GM19395 (cell line): ENCODE data around the gene CNTNAP4.

Source experiments
- ATAC-seq: cut with Tn5 transposase; IDR thresholded peaks from one replicate; pipeline ENCODE4 v1.9.1; 2021; ENCODE audit warnings: mild to moderate bottlenecking, moderate library complexity; ENCODE audit not compliant: unreplicated experiment

CNTNAP4 gene

DNA sequence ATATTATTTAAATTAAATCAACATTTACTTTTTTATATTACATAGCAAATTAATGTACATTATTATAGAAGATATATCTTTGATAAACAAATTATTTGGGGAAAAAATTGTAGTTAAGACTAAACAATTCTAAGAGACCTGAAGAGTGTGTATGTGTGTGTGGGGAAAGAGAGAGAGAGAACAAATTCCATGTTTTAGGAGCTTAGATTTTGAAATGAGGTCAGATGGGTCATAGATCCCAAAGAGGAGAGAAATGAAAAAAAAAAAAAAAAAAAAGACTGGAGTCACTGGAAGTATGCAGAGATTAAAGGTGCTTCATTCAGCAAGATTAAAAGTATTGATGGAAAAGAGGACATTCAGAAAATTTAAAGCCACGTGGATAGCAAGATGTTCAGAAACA, 206.8 kb downstream of the CNTNAP4 start:
- no peak for ATAC-seq

DNA sequence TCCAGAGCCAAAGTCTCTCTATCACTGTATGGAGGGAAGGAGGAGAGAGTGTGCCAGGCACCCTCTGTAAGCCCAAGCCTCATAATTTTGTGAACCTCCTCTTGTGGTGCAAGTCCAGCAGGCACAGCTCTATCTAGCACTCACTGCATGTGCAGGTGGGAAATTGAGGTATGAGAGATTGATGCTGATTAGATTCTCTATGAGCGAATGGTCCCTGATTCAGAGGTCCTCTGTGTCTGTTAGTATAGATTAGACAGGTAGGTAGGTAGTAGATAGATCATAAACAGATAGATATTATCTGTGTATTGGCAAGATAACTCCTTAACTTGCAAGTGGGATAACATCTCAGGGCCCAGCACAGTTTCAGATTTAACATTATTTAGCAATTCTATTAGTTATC, 209.5 kb downstream of the CNTNAP4 start:
- ATAC-seq: no peak

DNA sequence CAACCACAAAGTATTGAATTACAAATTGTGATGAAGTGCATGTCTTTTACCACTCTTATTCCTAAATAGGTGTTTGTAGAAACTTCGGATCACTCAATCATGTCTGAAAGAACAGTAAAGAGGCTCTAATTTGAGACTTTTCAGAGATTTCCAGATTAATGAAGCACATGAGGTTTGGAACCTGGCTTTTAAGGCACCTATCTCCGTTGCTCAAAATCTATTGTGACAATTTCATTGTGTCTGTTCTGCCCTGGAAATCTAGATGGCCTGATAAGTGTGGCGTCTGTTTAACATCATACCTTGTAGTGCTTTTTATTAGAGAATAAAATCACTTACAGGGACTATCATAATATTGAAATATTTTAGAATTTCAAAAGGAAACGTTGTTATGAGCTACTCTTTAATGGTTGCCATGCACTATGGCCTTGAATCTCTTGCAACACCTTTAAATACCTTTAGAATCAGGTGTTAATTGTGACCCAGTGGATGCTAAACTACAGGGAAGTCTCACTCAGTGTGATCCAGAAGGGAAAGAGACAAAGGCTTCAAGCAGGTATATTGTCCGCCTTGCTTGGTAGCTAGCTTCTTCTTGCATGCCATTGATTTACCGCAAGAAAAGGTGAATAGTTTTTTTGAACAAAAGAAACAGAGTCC, 210.3 kb downstream of the CNTNAP4 start:
- no peak for ATAC-seq

DNA sequence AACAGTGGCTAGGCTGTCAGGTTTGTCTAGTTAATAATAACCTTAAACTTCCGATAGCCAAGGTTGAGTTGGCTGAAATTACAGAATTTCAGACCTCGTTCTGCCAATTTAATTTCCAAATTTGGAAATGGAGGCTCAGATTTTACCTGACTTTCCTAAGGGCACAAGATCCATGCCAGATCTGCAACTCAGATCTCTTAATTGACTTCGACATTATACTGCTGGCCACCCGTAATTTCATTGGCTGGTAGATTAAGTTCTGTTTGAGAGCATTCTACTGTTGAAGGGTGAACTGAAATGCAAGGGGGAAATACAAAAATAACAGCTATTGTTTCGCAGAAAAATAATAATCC, 210.8 kb downstream of the CNTNAP4 start:
- ATAC-seq: no peak

DNA sequence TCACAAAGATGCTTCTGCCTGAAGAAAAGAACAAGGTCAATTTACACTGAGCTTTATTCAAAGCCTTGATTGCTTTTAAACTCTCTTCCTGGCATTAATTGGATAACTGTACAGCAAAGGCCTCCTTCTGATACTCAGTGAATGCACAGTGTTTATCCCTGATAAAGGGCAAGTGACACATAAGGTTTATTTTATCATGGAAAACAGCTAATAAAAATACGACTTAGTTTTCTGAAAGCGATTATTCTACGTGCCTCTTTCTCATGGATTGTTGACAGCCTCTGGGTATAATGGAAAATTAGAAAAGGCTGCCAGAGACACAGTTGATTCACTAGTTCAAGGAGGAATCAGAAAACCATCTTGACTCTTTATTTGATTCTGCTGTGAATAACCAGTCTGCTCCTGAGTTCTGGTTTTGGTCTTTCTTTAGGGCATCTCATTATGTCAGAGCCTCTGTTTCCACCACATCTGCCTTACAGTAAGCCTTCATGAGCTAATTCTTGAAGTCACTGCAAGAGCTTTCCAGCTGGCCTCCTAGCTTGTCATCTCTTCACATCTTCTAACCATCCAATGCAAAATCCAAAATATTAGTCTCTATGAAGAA, 212.9 kb downstream of the CNTNAP4 start:
- ATAC-seq: no peak

DNA sequence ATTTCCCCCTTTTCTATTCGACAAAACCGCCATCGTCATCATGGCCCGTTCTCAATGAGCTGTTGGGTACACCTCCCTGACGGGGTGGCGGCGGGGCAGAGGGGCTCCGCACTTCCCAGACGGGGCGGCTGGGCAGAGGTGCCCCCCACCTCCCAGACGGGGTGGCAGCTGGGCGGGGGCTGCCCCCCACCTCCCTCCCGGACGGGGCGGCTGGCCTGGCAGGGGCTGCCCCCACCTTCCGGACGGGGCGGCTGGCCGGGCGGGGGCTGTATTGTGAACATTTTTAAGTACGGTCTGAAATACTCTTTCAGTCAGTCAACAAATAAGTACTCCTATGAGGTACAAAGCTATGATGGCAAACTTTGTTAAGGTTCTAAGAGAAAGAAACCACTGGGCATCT, 222.8 kb downstream of the CNTNAP4 start:
- ATAC-seq: no peak

GRCh38 chr16:76502063-76502462, 224.9 kb downstream of the CNTNAP4 start:
- ATAC-seq: no peak

GRCh38 chr16:76502555-76502954, 225.4 kb downstream of the CNTNAP4 start:
- ATAC-seq: no peak

DNA sequence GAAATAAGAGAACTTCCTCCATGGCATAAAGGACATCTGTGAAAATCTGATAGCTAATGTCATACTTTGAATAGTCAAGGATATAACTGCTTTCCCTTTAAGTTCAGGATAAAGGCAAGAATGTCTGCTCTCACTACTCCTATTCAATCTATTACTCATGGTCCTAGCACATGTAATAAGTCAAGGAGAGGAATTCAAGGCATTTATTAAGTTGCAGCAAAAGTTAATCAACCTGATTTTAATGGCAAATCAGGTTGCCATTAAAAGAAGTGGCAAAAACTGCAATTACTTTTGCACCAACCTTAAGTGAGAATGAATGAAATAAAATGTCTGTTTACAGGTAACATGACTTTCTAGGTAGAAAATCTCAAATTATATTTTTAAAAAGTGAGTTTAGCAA, 225.9 kb downstream of the CNTNAP4 start:
- no peak for ATAC-seq

DNA sequence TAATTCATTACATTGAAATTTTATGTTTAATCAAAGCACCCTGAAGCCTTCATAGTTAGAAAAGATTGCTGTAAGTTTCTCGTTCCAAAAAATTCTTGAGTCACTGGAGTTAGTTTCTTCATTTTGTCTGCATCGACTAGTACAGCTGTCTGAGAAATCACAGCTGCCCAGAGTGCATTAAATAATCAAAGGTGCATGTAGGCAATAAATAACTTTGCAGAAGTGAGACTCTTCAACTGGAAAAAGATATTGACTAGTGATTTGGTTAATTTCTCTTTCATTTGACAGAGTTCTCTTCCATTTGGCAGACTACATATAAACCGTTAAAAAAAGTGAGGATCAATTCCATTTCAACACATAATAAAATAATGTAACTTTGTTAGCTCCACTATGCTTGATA, 234.0 kb downstream of the CNTNAP4 start:
- no peak for ATAC-seq

DNA sequence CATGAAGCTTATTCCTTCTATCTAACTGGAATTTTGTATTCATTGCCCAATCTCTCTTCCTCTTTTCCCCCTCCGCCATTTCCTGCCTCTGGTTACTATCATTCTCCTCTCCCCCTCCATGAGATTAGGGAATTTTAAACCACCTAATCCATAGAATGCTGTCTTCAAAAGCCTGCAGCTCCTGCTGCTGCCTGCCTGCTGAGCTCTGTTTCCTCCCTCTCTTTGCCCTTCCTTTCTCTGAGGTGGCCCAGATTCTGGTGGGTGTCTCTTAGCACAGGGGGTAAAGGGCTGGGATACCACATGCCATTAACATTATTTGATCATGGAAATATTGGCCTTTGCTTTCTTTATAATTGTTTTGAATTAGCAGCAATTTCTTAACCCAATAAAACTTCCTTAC, 241.6 kb downstream of the CNTNAP4 start:
- no peak for ATAC-seq

DNA sequence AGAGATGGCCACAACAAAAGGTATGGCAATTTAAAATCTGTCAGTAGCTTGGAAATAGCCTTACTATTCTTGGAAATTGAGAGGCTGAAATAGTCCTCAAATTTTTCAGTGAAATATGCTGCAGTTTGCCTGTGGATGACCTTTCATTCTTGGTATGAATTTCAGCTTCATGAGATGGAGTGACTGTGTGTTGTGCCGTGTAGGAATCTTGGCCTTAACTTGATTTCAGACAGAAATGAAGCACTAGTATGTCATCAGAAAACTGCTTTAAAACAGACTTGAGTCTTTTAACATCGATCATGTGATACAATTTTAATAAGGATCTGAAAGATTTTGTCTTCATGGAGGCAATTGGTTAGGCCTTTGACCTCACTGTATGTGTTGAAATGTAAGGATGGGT, 247.2 kb downstream of the CNTNAP4 start:
- ATAC-seq: no peak

GRCh38 chr16:76524769-76525168, 247.6 kb downstream of the CNTNAP4 start:
- ATAC-seq: no peak

DNA sequence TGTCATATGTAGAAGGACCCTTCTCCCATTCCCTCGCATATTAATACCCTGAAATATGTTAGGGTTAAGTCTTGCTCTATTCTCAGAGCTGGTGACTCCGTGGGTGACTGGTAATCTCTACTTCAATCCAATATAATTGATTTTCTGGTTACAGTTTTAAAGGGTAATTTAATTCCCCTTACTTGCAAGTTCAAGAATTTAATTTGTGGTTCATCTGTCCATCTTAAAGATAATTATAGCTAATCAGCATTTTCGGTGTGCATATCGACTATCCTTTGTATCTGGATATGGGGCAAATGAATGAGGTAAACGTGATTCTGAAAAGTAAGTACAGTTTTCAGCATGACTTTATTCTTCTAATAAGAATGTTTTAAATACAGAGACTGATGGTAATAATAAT, 250.0 kb downstream of the CNTNAP4 start:
- no peak for ATAC-seq

DNA sequence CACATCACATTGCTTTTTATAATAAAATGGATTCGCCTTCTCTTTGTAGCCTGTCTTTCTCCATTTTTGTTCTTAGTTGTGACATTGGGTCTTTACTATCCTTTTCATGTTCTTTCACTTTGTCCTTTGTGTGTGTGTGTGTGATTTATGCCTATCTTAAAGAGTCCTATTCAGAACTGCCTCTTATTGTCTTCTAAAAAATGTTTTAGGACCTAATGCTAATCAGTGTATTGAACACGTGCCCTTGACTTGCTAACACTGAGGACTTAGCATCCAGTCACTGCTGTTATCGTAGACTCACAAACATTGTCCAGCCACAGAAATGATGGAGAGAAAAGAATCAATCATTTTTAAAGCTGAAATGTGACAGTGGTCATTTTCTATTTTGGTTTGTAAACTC, 251.9 kb downstream of the CNTNAP4 start:
- ATAC-seq: no peak

- no peak for ATAC-seq
These were observed 254.0 kb downstream of the CNTNAP4 start for GRCh38 chr16:76531236-76531635.

DNA sequence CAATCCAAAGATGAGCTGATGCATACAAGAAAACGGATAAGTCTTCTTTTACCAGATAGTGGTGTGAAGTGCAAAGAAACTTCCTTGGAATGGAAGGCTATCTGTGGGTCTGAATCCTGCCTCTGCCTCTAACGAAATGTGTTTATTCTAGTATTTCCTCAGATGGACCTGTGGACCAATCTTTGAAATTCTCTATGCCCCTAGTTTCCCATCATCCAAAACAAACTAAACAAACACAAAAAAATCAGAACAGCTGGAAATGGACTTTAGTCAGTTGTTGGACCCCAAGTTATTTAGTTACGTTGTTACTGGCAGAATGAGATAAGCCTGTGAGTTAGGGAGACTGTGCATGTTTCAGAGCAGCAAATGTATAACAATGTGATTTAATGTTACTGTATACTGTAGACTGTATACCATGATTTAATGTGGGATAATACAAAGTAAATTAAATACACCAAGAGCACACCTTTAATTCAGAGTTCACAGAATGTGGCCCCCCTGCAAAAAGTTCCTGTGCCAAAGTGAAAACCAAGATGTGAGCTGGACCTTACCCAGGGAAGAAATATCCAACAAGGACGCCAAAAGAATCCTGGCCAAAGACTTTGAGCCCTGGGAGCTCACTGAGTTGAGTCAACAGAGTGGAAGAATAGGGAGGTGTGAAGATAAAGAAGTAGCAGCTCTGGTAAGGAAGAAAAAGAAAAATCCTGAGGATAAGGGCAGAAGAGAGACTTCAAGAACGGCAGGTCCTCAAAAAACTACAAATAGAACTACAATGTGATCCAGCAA, 255.2 kb downstream of the CNTNAP4 start:
- no peak for ATAC-seq

DNA sequence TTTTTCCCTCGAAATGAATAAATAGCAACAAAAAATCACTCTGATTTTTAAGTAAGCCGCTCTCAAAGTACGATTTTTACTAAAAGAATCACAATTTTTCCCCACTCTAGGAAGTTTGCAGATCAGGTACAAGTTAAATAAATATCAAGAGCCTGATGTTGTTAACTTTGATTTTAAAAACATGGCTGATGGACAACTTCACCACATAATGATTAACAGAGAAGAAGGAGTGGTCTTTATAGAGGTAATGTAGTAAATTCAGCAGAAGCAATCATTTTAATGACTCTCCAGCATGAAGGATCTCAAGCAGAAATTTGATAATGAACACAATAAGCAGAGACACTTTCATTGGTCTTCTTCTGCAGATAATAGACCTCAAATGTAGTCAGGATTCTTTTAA, 262.4 kb downstream of the CNTNAP4 start:
- no peak for ATAC-seq

- no peak for ATAC-seq
These were observed 263.9 kb downstream of the CNTNAP4 start for GRCh38 chr16:76541070-76541469.

DNA sequence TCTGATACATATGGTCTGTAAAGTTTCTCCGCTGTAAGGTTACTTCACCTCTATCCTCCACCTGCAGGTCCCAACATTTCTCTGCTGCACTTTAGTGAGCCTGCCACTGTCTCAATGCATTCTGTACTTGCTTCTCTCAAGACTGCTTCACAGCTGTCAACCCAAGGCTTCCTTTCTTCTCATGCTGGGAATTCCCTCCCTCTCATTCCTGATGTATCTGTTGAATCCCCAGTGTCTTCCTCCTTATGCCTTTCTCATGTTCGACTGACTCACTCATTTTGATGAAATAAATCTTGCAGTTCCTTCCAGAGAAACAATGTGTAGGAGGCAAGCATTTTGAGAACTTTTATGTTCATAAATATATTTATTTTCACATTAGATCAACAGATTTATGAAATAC, 288.3 kb downstream of the CNTNAP4 start:
- no peak for ATAC-seq

- no peak for ATAC-seq
These were observed 294.6 kb downstream of the CNTNAP4 start for GRCh38 chr16:76571755-76572154.

DNA sequence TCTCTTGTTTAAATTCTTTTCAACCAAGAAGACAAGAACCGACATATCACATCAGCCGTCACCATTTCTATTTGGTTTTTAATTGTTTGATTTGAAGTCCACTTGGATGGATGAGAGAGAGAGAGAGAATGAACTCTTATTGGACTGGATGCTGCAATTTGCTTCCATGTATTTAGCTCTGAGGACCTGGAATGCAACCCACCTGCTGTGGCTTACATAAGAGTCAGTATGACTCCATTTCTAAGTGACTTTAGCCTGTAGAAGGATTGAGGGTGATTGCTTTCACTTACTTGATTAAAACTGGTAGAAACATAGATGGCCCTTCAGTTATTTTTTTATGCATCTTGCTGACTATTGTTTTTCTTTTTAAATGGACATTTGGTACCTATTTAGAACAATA, 296.1 kb downstream of the CNTNAP4 start:
- no peak for ATAC-seq
